Measurements from ENCODE around the gene TTLL8. TPM values are rescaled to one million over a fixed set of nuclear protein-coding genes. Genes with fewer than 3 reads are reported as not detected.

The TTLL8 gene
- total and polyA plus RNA-seq, 2 donors (not counting 3 experiments of a cell fraction or from before 2014, with no cell fraction given): not detected

- no TSS peak for BruUV-seq (replicated peaks)
- CTCF ChIA-PET: interaction anchor here (2.5 kb wide), 1 partner anchor 27 kb away, joined by 9 read pairs; no protein-coding TSS in a partner anchor
Observed at GRCh38 chr22:50057278-50058060, 629 bp downstream of the TTLL8 start.

GRCh38 chr22:50056214-50056972, 1.7 kb downstream of the TTLL8 start:
- Histone ChIP-seq H3K9me3 (replicated peaks; ENCODE audit: control insufficient read depth, insufficient read depth, low read length) (no peaks in the 10 kb centered on the region), H2AFZ (ENCODE audit: low read depth, low read length) (no peak overlapping the region), H3K9ac (replicated peaks; ENCODE audit: extremely low read depth, insufficient read depth, low read length) (no peak overlapping the region), H3K9me1 (replicated peaks; ENCODE audit: control insufficient read depth, extremely low read depth, insufficient read depth, low read length) (no peaks in the 10 kb centered on the region), H4K20me1 (replicated peaks; ENCODE audit: control insufficient read depth, extremely low read depth, insufficient read depth, low read length) (no peaks in the 10 kb centered on the region), H3K79me2 (ENCODE audit: control insufficient read depth, insufficient read depth, low read length) (no peaks in the 10 kb centered on the region), H3K4me1 (ENCODE audit: control insufficient read depth, extremely low read depth, insufficient read depth, low read length) (no peaks in the 10 kb centered on the region), H3K27me3 (ENCODE audit: control insufficient read depth in 2 of 2, insufficient read depth in 2 of 2, low read length in 2 of 2) (peaks cover 10 to 19% of the 10 kb centered on the region in 2 experiments), H3K4me3 (replicated peaks in 1 of 3; ENCODE audit: insufficient read depth in 1 of 3, low read depth in 1 of 3, low read length in 3 of 3) (no peak overlapping the region), H3K36me3 (ENCODE audit: control insufficient read depth in 2 of 2, extremely low read depth in 1 of 2, insufficient read depth in 2 of 2, low read length in 2 of 2) (no peaks in the 10 kb centered on the region), H3K4me2 (ENCODE audit: insufficient read depth, low read length) (no peak overlapping the region), H3K27ac (ENCODE audit: insufficient read depth, low read depth, low read length) (no peak overlapping the region)
- CTCF ChIA-PET: interaction anchor here (0.6 to 3.0 kb wide), 2 partner anchors 26 to 38 kb away, joined by 3 to 12 read pairs; no protein-coding TSS in a partner anchor
- POLR2A ChIA-PET: no interaction called here
- DNase-seq (ENCODE audit: low read depth, low spot score) (no peak), FAIRE-seq (no peak)
- dilution Hi-C loops (cut with MboI; ENCODE audit: extremely low pct_ligation_motif_present, low sequenced_read_pairs) (no loop called here), intact Hi-C loops (cut with micrococcal nuclease) (no loop called here)
- no TSS peak for BruUV-seq (replicated peaks)
- no peak for TF ChIP-seq POLR2A (IDR thresholded peaks at IDR 0.05; ENCODE audit: low read depth, low read length)
- TF ChIP-seq CTCF (IDR thresholded peaks at IDR 0.05; ENCODE audit: extremely low read depth in 1 of 2, insufficient read depth in 1 of 2, low read depth in 1 of 2, low read length in 2 of 2): no peak
- no peak for TF ChIP-seq FOS (IDR thresholded peaks at IDR 0.05; ENCODE audit: borderline replicate concordance, insufficient read depth, low read length)
- TF ChIP-seq EZH2 (IDR thresholded peaks at IDR 0.05; ENCODE audit: borderline replicate concordance, low read depth, low read length, severe bottlenecking): no peak
- TF ChIP-seq, protein P1, sequence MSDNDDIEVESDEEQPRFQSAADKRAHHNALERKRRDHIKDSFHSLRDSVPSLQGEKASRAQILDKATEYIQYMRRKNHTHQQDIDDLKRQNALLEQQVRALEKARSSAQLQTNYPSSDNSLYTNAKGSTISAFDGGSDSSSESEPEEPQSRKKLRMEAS (IDR thresholded peaks at IDR 0.05; ENCODE audit: insufficient read depth, insufficient read length): no peak
- no peak for TF ChIP-seq POLR2AphosphoS5 (IDR thresholded peaks at IDR 0.05; ENCODE audit: insufficient read depth, low read depth, low read length)
- TF ChIP-seq MYC (IDR thresholded peaks at IDR 0.05; ENCODE audit: low read depth, low read length): no peak
- no peak for TF ChIP-seq GATA2 (IDR thresholded peaks at IDR 0.05; ENCODE audit: insufficient read depth, insufficient read length, low read depth, low read length)
- TF ChIP-seq JUN (IDR thresholded peaks at IDR 0.05; ENCODE audit: borderline replicate concordance, insufficient read depth, insufficient read length, low read depth): no peak

More at GRCh38 chr22:50057278-50058060, 629 bp downstream of the TTLL8 start:
- Histone ChIP-seq H3K9ac (replicated peaks; ENCODE audit: extremely low read depth, insufficient read depth, low read length) (no peak overlapping the region), H3K9me3 (replicated peaks; ENCODE audit: control insufficient read depth, insufficient read depth, low read length) (no peaks in the 10 kb centered on the region), H3K4me1 (ENCODE audit: control insufficient read depth, extremely low read depth, insufficient read depth, low read length) (no peaks in the 10 kb centered on the region), H3K9me1 (replicated peaks; ENCODE audit: control insufficient read depth, extremely low read depth, insufficient read depth, low read length) (no peaks in the 10 kb centered on the region), H3K79me2 (ENCODE audit: control insufficient read depth, insufficient read depth, low read length) (no peaks in the 10 kb centered on the region), H3K4me2 (ENCODE audit: insufficient read depth, low read length) (no peak overlapping the region), H3K27me3 (ENCODE audit: control insufficient read depth in 2 of 2, insufficient read depth in 2 of 2, low read length in 2 of 2) (peaks cover 10 to 19% of the 10 kb centered on the region in 2 experiments), H4K20me1 (replicated peaks; ENCODE audit: control insufficient read depth, extremely low read depth, insufficient read depth, low read length) (no peaks in the 10 kb centered on the region), H2AFZ (ENCODE audit: low read depth, low read length) (no peak overlapping the region), H3K4me3 (replicated peaks in 1 of 3; ENCODE audit: insufficient read depth in 1 of 3, low read depth in 1 of 3, low read length in 3 of 3) (no peak overlapping the region), H3K36me3 (ENCODE audit: control insufficient read depth in 2 of 2, extremely low read depth in 1 of 2, insufficient read depth in 2 of 2, low read length in 2 of 2) (no peaks in the 10 kb centered on the region), H3K27ac (ENCODE audit: insufficient read depth, low read depth, low read length) (no peak overlapping the region)
- FAIRE-seq: no peak
- intact Hi-C loops (cut with micrococcal nuclease): no loop called here
- TF ChIP-seq POLR2A (IDR thresholded peaks at IDR 0.05; ENCODE audit: low read depth, low read length): no peak
- TF ChIP-seq JUN (IDR thresholded peaks at IDR 0.05; ENCODE audit: borderline replicate concordance, insufficient read depth, insufficient read length, low read depth): no peak
- TF ChIP-seq, protein P1 (IDR thresholded peaks at IDR 0.05; ENCODE audit: insufficient read depth, insufficient read length): no peak
- no peak for TF ChIP-seq MYC (IDR thresholded peaks at IDR 0.05; ENCODE audit: low read depth, low read length)
- POLR2A ChIA-PET: no interaction called here
- DNase-seq (ENCODE audit: low read depth, low spot score): no peak
- dilution Hi-C loops (cut with MboI; ENCODE audit: extremely low pct_ligation_motif_present, low sequenced_read_pairs): no loop called here
